HG03457 (cell line): Measurements from ENCODE around the gene KCNK5.

Experiments used
- ATAC-seq: cut with Tn5 transposase; IDR thresholded peaks from one replicate; pipeline ENCODE4 v1.9.1; 2021; ENCODE audit warnings: moderate number of reproducible peaks; ENCODE audit not compliant: unreplicated experiment

KCNK5 gene

GRCh38 chr6:39228992-39229767 is at the start of gene KCNK5:
TSS of gene KCNK5 (minus strand) at chr6:39229475. CDS start at chr6:39229111, 364 bp downstream.
- no peak for ATAC-seq

- no peak for ATAC-seq
Measured at GRCh38 chr6:39276379-39276995, 47.2 kb upstream of the KCNK5 start.

GRCh38 chr6:39274903-39275302 is 45.6 kb upstream of the KCNK5 start:
- ATAC-seq: no peak

- no peak for ATAC-seq
Measured at GRCh38 chr6:39274471-39274870, 45.2 kb upstream of the KCNK5 start.

- no peak for ATAC-seq
Measured at GRCh38 chr6:39273406-39273821, 44.1 kb upstream of the KCNK5 start.

- ATAC-seq: no peak
Measured at GRCh38 chr6:39269961-39270360, 40.7 kb upstream of the KCNK5 start.

- no peak for ATAC-seq
Measured at GRCh38 chr6:39268721-39269120, 39.4 kb upstream of the KCNK5 start.

GRCh38 chr6:39268171-39268570 is 38.9 kb upstream of the KCNK5 start:
- no peak for ATAC-seq

GRCh38 chr6:39266782-39267355 is 37.6 kb upstream of the KCNK5 start:
- no peak for ATAC-seq

GRCh38 chr6:39266375-39266774 is 37.1 kb upstream of the KCNK5 start:
- no peak for ATAC-seq

GRCh38 chr6:39263303-39264037 is 34.2 kb upstream of the KCNK5 start:
- no peak for ATAC-seq

GRCh38 chr6:39261751-39262150 is 32.5 kb upstream of the KCNK5 start:
- no peak for ATAC-seq

GRCh38 chr6:39260953-39261352 is 31.7 kb upstream of the KCNK5 start:
- no peak for ATAC-seq

GRCh38 chr6:39260456-39260855 is 31.2 kb upstream of the KCNK5 start:
- ATAC-seq: no peak

- ATAC-seq: no peak
Measured at GRCh38 chr6:39256294-39256940, 27.1 kb upstream of the KCNK5 start.

- no peak for ATAC-seq
Measured at GRCh38 chr6:39254999-39255535, 25.8 kb upstream of the KCNK5 start.

- no peak for ATAC-seq
Measured at GRCh38 chr6:39251406-39251805, 22.1 kb upstream of the KCNK5 start.

GRCh38 chr6:39250507-39250906 is 21.2 kb upstream of the KCNK5 start:
- ATAC-seq: no peak

GRCh38 chr6:39249278-39249677 is 20.0 kb upstream of the KCNK5 start:
- no peak for ATAC-seq

- no peak for ATAC-seq
Measured at GRCh38 chr6:39247667-39248194, 18.5 kb upstream of the KCNK5 start.
